Stimulated activated CD4-positive, alpha-beta T cell treated with anti-CD3 and anti-CD28 coated beads, TNF-alpha, amount 100 ng/mL, for 4 hours (primary cell): Measurements from ENCODE around the gene CDC45.

ENCODE experiments used
- DNase-seq, 3 experiments: peaks; one replicate each; pipeline ENCODE4 v3.0.0-alpha.2; 2020; ENCODE audit warnings: low read depth in 3 of 3

Gene CDC45

GRCh38 chr22:19515654-19516377 is 36.1 kb downstream of the CDC45 start:
- no peak for DNase-seq

GRCh38 chr22:19516378-19517170 is 36.9 kb downstream of the CDC45 start:
- no peak for DNase-seq

GRCh38 chr22:19517171-19517500 is 37.4 kb downstream of the CDC45 start:
- no peak for DNase-seq

- DNase-seq, result no peak
These were observed 38.3 kb downstream of the CDC45 start for GRCh38 chr22:19517919-19518611.

GRCh38 chr22:19518635-19519034 is 38.9 kb downstream of the CDC45 start:
- no peak for DNase-seq

GRCh38 chr22:19519041-19519926 is 39.6 kb downstream of the CDC45 start:
- no peak for DNase-seq

GRCh38 chr22:19520007-19520406 is 40.3 kb downstream of the CDC45 start:
- no peak for DNase-seq

GRCh38 chr22:19520566-19521305 is 41.0 kb downstream of the CDC45 start:
- no peak for DNase-seq

- DNase-seq, result no peak
These were observed 42.6 kb downstream of the CDC45 start for GRCh38 chr22:19522190-19522880.

GRCh38 chr22:19522881-19523239 is 43.1 kb downstream of the CDC45 start:
- DNase-seq, result no peak

GRCh38 chr22:19523240-19524169 is 43.8 kb downstream of the CDC45 start:
- DNase-seq, result no peak

GRCh38 chr22:19524170-19525115 is 44.7 kb downstream of the CDC45 start, which contains the start of gene CLDN5:
TSS of gene CLDN5 (minus strand) at chr22:19524410. CDS start at chr22:19524255, 155 bp downstream.
- no peak for DNase-seq

- DNase-seq, result no peak
These were observed 45.5 kb downstream of the CDC45 start for GRCh38 chr22:19525116-19525660.

- no peak for DNase-seq
These were observed 45.9 kb downstream of the CDC45 start for GRCh38 chr22:19525666-19526065.

- DNase-seq, result no peak
These were observed 46.5 kb downstream of the CDC45 start for GRCh38 chr22:19526076-19526701.

GRCh38 chr22:19526702-19527111 is 47.0 kb downstream of the CDC45 start:
- DNase-seq, result no peak

GRCh38 chr22:19527321-19527721 is 47.6 kb downstream of the CDC45 start:
- DNase-seq, result no peak
